HG02763 (cell line): Measurements from ENCODE around the gene PCLO.
"Not testable (repeated sequence)": the region's sequence is repeated elsewhere in the genome, so short reads cannot be mapped to it uniquely, and the experiment has no call there.

Experiments used
- ATAC-seq: cut with Tn5 transposase; IDR thresholded peaks from one replicate; pipeline ENCODE4 v1.9.1; 2021; ENCODE audit warnings: mild to moderate bottlenecking, moderate library complexity; ENCODE audit not compliant: unreplicated experiment

Gene PCLO

DNA sequence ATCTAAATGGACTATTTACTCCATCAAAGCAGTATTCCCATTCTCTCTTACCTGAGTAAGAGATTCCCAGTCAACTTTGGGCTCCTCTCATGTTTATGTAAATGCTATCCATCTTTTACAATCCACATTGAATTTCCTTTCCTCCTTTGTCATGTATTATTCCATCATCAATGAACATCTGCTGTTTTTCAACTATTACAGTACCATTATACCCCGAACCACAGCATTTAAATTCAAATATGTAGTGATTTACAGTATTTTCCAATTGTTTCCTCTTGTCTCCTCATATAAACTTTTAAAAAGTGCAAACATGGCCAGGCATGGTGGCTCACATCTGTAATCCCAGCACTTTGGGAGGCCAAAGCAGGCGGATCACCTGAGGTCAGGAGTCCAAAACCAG, 20.3 kb downstream of the PCLO start:
- no peak for ATAC-seq

DNA sequence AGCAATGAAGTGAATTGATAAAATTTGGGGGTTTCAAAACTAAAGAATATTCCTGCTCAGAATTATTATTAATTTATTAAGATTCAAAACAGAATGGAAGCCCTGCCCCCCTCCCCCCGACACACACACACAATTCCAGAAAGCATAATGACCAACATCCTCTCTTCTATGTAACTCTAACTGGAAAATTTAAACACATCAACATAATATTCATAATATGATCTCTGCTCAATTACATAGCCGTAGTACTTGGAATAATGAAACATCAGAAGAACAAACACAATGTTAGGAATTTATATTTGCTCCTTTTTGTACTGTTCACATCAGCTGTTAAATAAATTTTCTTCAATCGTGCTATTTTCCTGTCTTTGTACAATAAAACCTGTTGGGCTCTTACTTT, 20.8 kb downstream of the PCLO start:
- no peak for ATAC-seq

DNA sequence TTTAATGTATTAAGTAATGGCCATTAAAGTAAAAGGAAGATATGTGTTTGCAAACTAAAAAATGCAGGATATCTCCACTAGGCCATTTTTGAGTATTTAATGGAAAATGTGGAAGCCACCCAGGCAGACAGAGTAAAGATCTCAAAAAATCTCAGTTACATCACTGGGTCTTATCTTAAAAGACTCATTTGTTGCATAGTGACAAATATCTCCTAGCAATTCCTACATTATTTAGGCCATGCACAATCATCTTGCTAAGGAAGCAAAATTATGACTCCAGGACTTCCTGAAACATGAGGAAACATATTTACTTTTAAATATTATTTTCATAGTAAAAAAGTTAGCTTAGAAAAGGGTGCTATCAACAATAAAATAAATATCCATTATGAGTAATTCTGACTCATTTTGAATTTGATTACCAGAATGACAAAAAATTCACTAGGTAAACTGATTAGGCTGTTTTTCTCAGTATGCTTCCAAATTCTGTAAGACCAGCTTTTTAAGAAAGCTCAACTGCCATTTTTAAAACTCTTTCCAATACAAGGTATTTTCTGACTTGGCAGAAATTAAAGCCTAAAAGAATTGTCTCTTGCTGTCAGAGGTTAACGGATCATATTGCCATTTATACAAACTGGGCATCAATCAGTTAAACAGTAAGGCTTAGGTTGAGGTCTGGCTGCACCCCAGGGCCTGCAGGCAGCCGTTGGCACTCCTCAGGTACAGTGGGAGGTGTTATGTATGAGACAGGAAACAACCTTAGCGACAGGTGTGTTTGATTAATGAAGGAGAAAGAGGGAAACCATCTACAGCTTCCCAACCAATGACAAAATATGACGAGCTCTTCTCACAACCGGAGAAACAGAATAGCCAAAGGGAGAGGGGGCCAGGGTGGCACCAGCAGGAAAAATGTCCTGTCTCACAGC, 31.8 kb downstream of the PCLO start:
- no peak for ATAC-seq

DNA sequence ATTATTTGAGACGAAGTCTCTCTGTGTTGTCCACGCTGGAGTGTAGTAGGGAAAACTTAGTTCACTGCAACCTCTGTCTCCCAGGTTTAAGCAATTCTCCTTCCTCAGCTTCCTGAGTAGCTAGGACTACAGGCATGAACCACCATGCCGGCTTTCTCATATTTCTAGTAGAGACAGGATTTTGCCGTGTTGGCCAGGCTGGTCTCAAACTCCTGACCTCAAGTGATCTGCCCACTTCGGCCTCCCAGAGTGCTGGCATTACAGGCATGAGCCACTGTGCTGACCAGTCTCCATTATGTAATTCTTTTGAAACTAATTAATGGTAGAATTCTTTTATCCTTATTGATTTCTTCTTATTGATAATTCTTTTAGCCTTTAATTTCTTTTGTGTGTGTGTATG, 32.5 kb downstream of the PCLO start:
- ATAC-seq = no peak

DNA sequence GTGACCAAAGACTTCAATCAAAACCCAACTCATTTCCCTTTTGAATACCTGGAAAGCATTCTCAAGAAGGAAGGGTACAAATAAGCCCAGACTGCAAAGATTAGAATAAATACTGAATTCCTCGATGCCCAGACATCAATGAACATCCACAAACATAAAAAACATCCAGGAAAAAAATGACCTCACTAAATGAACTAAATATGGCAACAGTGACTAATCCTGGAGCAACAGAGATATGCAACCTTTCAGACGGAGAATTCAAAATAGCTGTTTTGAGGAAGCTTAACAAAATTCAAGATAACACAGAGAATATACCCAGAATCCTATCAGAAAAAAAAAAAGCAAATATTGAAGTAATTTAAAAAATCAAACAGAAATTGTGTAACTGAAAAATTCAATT, 43.2 kb downstream of the PCLO start:
- ATAC-seq = no peak

DNA sequence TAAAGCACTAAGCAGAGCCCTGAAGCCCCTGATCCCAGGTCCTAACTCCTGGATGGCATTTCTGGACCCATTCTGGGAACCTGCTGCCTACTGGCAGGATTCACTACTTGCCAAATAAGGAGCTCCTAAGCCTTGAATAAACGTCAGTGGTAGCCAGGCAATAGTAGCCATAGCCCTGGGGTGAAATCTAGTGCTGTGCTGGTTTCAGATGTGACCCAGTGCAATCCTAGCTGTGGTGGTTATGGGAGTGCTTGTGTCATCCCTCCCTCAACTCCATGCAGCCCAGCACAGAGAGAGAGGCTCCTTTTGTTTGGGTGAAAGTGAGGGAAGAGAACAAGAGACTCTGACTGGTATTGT, 43.7 kb downstream of the PCLO start:
- ATAC-seq = no peak

DNA sequence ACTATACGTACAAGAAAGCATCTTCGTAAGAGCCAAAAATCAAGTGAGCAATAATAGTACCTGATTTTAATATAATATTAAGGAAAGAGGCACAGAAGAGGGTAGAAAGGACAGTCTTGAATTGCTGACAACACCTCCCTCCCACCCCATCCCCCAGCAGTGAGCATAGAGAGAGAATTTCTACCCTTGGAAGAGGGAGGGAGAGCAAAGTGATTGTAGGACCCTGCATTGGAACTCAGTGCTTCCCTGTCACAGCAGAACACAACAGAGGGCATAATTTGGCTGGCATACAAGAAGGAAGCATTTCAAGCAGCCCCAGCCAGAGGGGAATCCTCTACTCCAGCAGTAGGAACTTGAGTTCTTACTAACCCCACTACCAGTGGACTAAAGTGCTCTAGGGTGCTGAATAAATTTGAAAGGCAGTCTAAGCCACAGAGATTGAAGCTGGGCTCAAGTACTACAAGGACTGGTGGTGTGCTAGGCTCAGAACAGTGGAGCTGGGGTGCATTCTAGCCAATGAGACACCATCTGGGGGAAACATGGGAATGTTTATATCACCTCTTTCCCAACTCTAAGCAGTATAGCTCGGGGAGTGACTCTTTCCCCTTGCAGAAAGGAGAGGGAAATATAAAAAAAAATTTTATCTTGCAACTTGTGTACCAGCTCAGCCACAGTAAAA, 44.2 kb downstream of the PCLO start:
- ATAC-seq = no peak

DNA sequence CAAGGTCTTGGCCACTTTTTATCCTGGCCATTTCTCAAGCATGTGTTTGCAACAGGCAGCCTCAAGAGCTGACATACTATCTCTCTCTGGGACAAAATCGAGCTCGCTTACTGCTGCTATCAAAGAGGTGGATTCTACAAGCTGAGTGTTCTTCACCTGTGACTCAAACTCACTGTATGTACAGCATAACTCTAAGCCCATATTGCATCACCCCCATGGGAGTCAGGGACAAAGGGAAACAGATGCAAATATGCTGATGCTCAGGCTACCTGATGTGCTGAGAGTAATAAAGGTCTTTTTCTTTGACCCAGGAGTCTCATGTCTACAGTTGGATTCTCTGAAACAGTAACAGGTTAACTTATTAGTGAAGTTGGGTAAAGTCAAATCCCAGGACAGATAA, 45.2 kb downstream of the PCLO start:
- no peak for ATAC-seq

DNA sequence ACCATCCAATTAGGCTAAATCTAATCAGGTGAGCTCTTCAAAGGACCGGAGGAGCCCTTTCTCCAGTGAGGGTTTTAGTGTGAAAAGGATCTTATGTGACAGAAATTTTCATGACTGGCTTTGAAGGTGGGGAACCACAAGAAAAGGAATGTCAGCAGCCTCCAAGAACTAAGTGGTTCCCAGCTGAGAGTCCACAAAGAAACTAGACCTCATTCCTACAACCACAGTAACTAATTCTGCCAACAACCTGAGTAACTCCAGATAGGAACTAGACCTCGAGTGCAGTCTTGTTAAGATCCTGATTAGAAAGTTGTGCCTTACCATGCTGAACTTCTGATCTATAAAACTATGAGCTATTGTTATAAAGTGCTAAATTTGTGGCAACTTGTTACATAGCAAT, 51.3 kb downstream of the PCLO start:
- no peak for ATAC-seq

DNA sequence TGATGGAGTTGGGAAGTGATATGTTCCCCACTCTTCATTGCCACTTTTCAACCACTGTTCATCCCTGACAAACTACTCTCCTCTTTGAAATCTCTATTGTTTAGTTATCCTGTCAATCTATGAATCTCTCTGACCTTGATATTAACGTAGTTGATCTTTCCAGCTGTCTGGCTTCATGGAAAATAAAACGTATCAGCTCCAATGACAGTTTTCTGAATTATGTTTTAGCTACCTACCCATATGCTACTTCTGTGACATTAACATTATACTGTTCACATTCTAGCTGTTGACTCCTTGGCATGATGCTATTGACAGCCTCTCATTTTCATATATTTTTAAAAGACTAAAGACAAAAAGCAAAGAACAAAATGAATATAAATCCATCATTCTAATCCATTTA, 53.3 kb downstream of the PCLO start:
- ATAC-seq = no peak

DNA sequence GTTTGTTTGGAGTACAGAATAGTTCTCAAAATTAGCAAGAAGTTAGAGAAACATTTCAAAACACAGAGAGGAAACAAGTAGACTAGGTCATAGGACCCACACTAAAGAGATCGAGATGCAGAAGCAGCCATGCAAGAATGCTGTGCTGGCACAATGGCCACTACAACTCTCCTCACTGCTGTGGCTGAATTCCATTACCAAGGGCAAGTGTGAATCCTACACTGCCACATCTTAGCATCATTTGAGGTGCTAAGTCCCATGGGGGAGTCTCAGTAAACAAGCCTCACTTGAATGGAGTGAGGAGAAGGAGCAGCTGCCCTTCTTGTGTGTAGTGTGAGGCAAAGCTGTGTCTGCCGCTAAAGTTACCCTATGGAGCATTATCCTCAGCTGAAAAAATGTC, 56.7 kb downstream of the PCLO start:
- no peak for ATAC-seq

DNA sequence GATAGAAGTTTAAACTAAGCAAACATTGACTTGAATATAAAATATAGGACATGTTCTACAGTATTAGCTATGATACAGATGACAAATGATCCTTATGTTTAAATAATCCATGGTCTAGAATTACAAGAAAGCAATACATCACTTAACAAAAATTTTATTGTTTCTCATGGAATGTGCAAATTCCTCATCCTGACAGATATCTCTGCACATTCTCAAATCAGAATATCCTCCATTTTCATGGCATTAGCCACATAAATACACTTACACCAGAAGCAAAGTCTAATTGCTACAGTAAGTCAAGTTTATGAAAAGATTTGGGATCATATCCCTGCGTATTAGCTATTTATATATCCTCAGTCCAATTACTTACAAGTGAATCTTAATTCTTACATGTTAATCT, 57.6 kb downstream of the PCLO start:
- no peak for ATAC-seq

DNA sequence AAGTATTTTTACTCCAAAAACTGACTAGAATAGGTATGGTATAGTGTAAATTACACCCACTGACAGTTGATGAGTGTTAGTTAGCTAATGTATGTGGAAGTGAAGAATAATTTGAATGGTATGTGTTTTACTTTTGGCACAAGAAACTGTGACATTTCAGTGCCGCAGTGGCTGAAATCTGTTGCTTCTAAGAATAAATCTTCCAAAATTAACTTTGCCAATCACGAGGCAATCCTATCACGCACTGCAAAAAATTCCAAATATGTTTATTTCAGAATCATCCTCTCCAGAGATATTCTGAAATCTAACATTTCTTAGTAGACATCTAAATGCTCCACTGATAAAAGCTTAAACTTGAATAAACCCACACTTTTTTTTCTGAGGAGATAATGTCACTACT, 61.2 kb downstream of the PCLO start:
- ATAC-seq = no peak

DNA sequence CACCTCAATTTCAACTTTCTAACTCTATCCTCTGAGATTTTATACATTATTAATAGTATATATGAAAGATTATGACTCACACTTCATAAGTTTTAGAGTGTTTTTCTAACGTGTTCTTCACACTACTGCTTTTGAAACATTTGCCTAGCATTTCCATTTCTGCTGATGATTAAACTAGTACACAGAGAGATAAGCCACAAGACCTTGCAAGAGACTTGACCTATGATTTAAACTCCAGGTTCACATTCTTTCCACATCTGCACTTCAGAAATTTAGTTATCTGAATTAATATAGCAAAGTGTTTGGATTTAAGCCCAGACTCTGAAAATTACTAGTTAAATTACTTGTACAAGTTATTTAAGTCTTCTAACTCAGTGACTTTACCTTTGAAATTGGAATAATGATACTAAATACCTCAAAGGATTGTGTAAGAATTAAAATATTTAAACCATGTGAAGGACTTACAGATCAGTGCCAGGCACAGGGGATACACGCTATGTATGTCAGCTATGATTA, 66.6 kb downstream of the PCLO start:
- no peak for ATAC-seq

DNA sequence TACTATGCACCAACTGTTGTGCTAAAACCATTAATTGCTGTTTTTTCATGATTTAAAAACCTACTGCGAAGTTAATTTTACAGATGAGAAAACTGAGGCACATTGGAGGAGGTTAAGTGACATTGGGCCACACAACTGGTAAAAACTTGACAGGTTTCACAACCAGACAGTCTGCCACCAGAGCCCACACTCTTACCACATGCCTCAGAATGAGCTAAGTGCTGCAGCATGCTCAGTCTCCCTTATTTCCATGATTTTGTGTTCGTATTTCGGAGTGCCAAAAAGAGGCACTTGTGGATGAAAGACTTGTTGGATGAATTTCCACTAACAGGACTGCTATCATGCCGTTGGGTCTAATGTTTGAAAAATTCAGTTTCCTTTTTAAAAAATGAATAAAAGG, 77.4 kb downstream of the PCLO start:
- no peak for ATAC-seq

DNA sequence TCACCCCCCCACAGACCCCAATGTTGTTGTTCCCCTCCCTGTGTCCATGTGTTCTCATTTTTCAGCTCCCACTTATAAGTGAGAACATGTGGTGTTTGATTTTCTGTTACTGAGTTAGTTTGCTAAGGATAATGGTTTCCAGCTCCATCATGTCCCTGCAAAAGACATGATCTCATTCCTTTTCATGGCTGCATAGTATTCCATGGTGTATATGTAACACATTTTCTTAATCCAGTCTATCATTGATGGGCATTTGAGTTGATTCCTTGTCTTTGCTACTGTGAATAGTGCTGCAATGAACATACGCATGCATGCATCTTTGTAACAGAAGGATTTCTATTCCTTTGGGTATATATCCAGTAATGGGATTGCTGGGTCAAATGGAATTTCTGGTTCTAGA, 82.8 kb downstream of the PCLO start:
- ATAC-seq = not testable (repeated sequence)

DNA sequence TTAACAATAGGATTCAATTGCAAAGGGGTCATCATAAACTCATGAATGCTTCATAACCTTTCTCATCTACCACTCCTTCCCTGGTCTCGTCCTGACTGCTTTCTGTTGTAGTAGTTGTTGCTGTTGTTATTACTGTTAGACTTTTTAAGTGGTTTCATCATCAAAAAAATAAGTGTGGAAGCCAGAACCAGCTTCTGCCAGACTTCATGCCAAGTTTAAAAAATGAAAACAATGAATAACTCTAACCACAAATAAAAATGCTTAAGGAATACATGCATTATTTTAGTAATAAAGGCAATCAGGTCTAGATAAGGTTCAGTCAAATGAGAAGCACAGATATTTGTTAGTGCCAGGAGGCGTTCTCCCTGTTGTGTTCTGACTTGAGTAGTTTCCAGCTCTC, 85.4 kb downstream of the PCLO start:
- ATAC-seq = no peak

DNA sequence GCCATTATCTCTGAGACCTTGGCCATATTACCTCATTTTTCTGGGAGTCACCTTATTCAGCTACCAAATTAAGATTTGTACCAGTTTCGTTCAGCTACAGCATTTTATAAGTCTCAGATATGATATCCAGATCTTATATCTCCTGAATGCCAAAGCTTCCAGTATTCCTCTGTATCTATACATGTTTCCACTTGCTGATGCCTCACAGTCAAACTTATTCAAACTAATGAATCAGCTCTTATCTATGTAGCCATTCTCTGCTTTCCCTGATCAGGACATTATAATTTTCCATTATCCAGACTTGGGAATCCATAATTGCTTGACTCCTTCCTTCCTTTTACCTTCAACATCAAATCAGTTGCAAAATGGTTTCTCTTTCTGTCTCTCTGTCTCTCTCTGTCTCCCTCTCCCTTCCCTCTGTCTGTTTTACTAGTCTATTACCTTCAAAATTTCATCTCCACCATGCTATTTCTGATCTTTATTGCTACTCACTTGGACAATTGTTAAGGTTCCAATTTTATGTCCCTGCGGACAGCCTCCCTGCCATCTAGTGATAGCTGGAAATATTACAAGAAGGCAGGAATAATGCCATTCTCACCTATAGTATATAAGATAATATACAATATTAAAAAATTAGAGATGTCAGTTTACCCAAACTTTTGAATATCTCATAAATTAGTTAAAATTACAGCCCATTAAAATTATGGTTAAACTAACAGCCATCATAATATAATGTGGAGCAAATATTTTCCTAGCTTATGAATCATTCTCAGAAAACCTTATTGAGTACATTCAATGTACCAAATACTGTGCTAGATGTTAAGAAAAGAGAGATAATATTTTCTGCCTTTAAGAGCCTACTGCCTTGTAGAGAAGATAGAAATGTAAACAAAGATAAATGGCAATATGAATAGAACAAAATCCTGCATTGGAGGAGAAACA, 89.8 kb downstream of the PCLO start:
- ATAC-seq = no peak

DNA sequence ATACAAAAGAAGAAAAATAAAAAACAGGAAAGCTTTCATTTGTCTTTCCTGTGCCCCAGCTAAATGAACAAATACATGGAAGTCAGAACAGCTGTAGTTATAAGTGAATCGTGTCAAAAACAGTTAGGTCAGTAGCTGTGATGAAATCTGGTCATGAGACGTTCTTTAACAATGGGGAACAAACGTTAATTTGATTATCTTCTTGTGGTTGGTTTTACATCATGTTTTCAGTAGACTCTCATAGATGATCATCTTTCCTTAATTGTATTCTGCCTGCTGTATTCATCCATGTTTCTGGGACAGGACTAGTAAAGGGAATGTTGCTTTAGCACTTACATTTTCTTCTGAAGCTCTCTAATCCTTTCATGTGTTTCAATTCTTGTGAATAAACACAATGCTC, 97.0 kb downstream of the PCLO start:
- ATAC-seq = no peak

DNA sequence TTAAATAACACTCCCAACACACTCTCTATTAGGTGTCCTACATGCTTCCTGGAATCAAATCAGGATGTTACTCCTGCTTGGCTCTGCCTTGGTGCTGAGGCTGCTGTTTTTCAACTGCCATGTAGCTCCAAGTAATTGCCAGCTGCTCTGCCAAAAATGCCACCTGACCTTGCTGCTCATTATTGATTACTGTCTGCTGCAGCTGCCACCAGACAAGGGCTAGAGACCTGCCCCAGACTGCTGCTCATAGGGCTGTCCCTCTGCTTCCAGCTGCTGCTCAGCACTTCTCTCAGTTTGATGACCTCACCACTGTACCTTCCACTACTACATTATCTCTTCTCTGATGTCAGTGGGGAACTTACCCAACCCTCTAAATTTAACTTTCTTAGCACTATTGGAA, 102.5 kb downstream of the PCLO start:
- no peak for ATAC-seq

DNA sequence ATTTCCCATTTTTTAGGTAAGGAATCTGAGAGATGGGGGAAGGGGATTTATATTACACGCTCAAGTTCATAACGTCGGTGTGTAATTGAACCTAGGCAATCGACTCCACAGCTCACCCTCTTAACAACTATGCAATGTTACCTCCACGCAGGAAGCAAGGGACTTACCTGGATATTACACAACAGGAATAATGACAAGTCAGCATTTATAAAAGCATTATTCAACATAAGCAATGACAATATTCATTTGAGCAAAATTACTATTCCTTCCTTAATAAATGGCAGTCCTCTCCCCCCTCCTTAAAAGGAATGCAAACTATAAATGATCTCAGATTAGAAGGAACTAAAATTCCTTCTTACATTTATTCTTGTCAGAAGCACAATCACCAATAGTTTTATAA, 104.0 kb downstream of the PCLO start:
- no peak for ATAC-seq
